RWPE2 (cell line): ENCODE results near the gene DOP1A.

Source experiments
- ATAC-seq: fragments of 200-7000 bp; cut with Tn5 transposase; 3 replicates; pipeline ENCODE4 v1.9.1; 2021; ENCODE audit warnings: low read depth
- DNase-seq: peaks from one replicate; pipeline ENCODE4 v3.0.0-alpha.2; 2020; ENCODE audit warnings: low spot score
- H3K27ac ChIP-seq: fragments of 450-650 bp; 2 replicates; pipeline ENCODE4 v1.5.1; 2017; ENCODE audit warnings: mild to moderate bottlenecking; ENCODE audit not compliant: poor library complexity, severe bottlenecking
- H3K27me3 ChIP-seq: fragments of 250-450 bp; sonication (Bioruptor Pico); 2 replicates; pipeline ENCODE4 v1.5.1; 2021; ENCODE audit warnings: mild to moderate bottlenecking, moderate library complexity; ENCODE audit not compliant: insufficient read depth, poor library complexity, severe bottlenecking
- H3K36me3 ChIP-seq: fragments of 250-450 bp; sonication (Bioruptor Pico); 2 replicates; pipeline ENCODE4 v1.5.1; 2020; ENCODE audit warnings: low read depth, mild to moderate bottlenecking, moderate library complexity
- H3K4me1 ChIP-seq: fragments of 250-450 bp; sonication (Bioruptor Pico); 2 replicates; pipeline ENCODE4 v1.5.1; 2021; ENCODE audit warnings: mild to moderate bottlenecking, moderate library complexity; ENCODE audit not compliant: insufficient read depth, poor library complexity, severe bottlenecking
- H3K4me3 ChIP-seq: fragments of 250-450 bp; sonication (Bioruptor Pico); 2 replicates; pipeline ENCODE4 v1.5.1; 2021; ENCODE audit warnings: mild to moderate bottlenecking, moderate library complexity; ENCODE audit not compliant: severe bottlenecking
- H3K9me3 ChIP-seq: fragments of 250-450 bp; sonication (Bioruptor Pico); 2 replicates; pipeline ENCODE4 v1.5.1; 2021; ENCODE audit warnings: mild to moderate bottlenecking, moderate library complexity; ENCODE audit not compliant: severe bottlenecking
- CTCF ChIP-seq: fragments of 450-650 bp; IDR thresholded peaks from one replicate; pipeline ENCODE4 v1.5.1; 2017; ENCODE audit warnings: mild to moderate bottlenecking, moderate library complexity; ENCODE audit not compliant: poor library complexity, severe bottlenecking

The DOP1A gene

GRCh38 chr6:83199173-83199862, 131.8 kb downstream of the DOP1A start:
- H3K27me3 ChIP-seq, result no peaks in the 10 kb centered on the region
- no peaks in the 10 kb centered on the region for H3K9me3 ChIP-seq
- H3K4me1 ChIP-seq, result peaks cover 17% of the 10 kb centered on the region
- DNase-seq (no peak), ATAC-seq (no peak)
- no peak for TF ChIP-seq CTCF
- peaks cover 19% of the 10 kb centered on the region for H3K36me3 ChIP-seq
- H3K4me3 ChIP-seq, result no peak overlapping the region
- no peak overlapping the region for H3K27ac ChIP-seq

GRCh38 chr6:83199863-83200225, 132.4 kb downstream of the DOP1A start:
- Histone ChIP-seq H3K27ac (no peak overlapping the region), H3K4me3 (no peak overlapping the region), H3K9me3 (no peaks in the 10 kb centered on the region), H3K4me1 (peaks cover 17% of the 10 kb centered on the region), H3K27me3 (no peaks in the 10 kb centered on the region), H3K36me3 (peaks cover 17% of the 10 kb centered on the region)
- ATAC-seq (peak; percentile 95), DNase-seq (no peak)
- TF ChIP-seq CTCF, result no peak

- Histone ChIP-seq H3K4me1 (peaks cover 17% of the 10 kb centered on the region), H3K36me3 (no peaks in the 10 kb centered on the region), H3K9me3 (no peaks in the 10 kb centered on the region), H3K27me3 (no peaks in the 10 kb centered on the region), H3K4me3 (no peak overlapping the region), H3K27ac (no peak overlapping the region)
- no peak for ATAC-seq
- no peak for TF ChIP-seq CTCF
- no peak for DNase-seq
These were observed 134.6 kb downstream of the DOP1A start for GRCh38 chr6:83202031-83202430.

- H3K36me3 ChIP-seq, result no peaks in the 10 kb centered on the region; the same call in 1 of the 2 replicates
- DNase-seq, result no peak
- H3K4me3 ChIP-seq, result no peak overlapping the region
- no peaks in the 10 kb centered on the region for H3K27me3 ChIP-seq
- ATAC-seq, result peak; percentile 87
- H3K27ac ChIP-seq, result no peak overlapping the region
- H3K9me3 ChIP-seq, result no peaks in the 10 kb centered on the region
- no peaks in the 10 kb centered on the region for H3K4me1 ChIP-seq
- TF ChIP-seq CTCF, result peak; percentile 93
These were observed 147.9 kb downstream of the DOP1A start for GRCh38 chr6:83215131-83216047.

GRCh38 chr6:83216806-83217205, 149.3 kb downstream of the DOP1A start:
- no peak for ATAC-seq
- no peak overlapping the region for H3K4me3 ChIP-seq
- H3K27ac ChIP-seq, result no peak overlapping the region

More at GRCh38 chr6:83216806-83217205, 149.3 kb downstream of the DOP1A start:
- TF ChIP-seq CTCF, result no peak
- no peaks in the 10 kb centered on the region for H3K4me1 ChIP-seq
- H3K36me3 ChIP-seq, result no peaks in the 10 kb centered on the region; the same call in 1 of the 2 replicates
- DNase-seq, result no peak
- no peaks in the 10 kb centered on the region for H3K9me3 ChIP-seq
- no peaks in the 10 kb centered on the region for H3K27me3 ChIP-seq
